Amniotic stem cell (primary cell): ENCODE measurements around the gene CDYL2.
"Not testable (repeated sequence)": the region's sequence is repeated elsewhere in the genome, so short reads cannot be mapped to it uniquely, and the experiment has no call there.

Experiments used
- DNase-seq: peaks from one replicate; lab custom pipeline; 2025; lab: John Stamatoyannopoulos, UW

Gene CDYL2

GRCh38 chr16:80806927-80807340, 2.5 kb upstream of the CDYL2 start:
- no peak for DNase-seq

DNA sequence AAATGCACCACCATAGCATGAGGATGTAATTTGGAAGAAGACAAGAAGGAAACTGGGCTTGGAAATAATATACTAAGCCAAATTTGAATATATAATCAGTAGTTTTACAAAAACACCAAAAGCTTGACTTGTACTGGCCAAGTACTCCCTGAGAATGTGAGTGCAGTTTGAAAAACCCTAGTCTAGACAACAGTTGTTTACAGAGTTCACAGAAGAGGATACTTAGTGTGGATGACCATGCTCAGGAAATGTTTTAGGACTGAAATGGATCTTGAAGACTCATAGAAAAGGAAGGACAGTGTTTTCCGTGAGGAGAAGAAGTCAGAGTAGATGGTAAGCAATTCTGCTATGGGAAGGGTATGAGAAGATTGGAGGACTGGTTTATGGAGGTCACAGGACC, 1.9 kb upstream of the CDYL2 start:
- no peak for DNase-seq

GRCh38 chr16:80804056-80804525, 307 bp downstream of the CDYL2 start:
- DNase-seq, result no peak

- DNase-seq, result no peak
Observed at GRCh38 chr16:80803339-80804055, 901 bp downstream of the CDYL2 start.

DNA sequence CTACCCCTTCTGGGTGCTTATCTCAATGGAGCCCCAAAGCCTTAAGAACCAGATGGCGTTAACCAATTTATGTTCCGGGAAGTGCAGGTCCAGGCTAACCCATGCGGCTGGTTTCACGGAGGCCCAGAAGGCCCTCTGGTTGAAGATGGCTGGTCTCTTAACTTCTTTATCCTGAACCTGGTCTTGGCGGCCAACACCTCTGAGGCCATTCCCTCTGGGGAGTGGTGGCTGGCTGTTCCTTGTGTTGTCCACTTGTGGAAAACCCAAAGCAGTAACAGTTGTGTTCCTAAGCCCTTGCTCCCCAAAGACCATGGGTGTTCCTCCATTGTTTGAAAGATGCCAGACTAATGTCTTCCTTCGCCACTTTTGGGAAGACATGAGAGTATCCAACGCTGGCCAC, 1.5 kb downstream of the CDYL2 start:
- no peak for DNase-seq

DNA sequence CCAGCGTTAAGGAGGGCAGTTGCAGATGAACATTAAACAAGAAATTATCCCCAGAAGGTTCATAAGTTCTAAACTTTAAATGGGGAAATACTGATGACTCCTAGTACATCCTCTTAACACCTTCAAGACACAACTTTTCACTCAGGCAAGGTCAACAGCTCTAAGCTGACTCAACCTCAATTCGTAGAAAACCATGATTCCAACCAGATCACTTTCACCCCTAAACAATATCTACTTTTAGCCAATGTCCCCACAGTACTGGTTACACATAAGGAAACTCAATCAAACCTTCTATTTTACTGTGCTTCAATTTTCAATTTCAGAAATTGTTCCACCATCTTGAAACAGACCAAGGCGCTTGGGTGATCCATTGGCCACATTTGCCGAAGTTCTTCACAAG, 2.3 kb downstream of the CDYL2 start:
- DNase-seq, result no peak

GRCh38 chr16:80794071-80794470, 10.3 kb downstream of the CDYL2 start:
- no peak for DNase-seq

- DNase-seq, result no peak
Observed at GRCh38 chr16:80792031-80792430, 12.4 kb downstream of the CDYL2 start.

DNA sequence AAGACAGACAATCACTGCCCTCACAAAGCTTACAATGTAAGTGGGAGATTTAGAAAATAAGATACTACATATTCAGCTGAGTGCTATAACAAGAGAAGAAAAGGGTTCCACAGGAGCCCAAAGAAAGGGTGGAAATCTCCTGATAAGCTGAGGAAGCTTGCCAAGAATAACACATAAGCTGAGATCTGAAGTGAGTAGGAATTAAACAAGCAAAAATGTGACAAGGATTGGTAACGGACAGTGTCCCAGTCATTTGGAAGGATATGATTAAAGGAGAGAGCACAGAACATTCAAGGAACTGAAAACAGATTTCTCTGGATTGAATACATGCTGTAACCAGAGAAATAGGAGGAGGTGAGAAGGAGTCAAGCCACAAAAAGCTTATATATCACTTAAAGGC, 13.0 kb downstream of the CDYL2 start:
- DNase-seq, result no peak

- no peak for DNase-seq
Observed at GRCh38 chr16:80790751-80791150, 13.6 kb downstream of the CDYL2 start.

DNA sequence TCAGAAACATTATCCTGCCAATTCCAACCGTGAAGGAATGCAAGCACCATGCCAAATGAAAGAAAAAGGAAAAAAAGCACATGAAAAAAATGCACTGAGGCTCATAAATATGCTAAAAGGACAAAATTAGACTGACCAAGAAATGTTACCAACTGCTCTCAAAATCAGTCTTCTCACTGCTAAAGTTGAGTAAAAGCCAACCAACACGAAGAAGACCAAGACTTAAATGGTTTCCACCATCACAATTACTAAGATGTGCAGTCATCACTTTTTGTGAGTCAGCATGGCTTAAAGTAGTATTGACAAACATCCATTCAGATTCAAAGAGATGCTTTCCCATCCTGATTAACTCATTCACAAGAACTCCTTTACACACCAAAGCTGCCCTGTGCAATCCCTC, 16.4 kb downstream of the CDYL2 start:
- no peak for DNase-seq

DNA sequence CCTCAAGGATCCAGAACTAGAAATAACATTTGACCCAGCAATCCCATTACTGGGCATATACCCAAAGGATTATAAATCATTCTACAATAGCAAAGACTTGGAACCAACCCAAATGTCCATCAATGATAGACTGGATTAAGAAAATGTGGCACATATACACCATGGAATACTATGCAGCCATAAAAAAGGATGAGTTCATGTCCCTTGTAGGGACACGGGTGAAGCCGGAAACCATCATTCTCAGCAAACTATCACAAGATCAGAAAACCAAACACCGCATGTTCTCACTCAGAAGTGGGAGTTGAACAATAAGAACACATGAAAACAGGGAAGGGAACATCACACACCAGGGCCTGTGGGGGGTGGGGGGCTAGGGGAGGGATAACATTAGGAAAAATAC, 17.8 kb downstream of the CDYL2 start:
- DNase-seq, result not testable (repeated sequence)

GRCh38 chr16:80784951-80785350, 19.4 kb downstream of the CDYL2 start:
- DNase-seq, result no peak

- no peak for DNase-seq
Observed at GRCh38 chr16:80778703-80779102, 25.7 kb downstream of the CDYL2 start.

DNA sequence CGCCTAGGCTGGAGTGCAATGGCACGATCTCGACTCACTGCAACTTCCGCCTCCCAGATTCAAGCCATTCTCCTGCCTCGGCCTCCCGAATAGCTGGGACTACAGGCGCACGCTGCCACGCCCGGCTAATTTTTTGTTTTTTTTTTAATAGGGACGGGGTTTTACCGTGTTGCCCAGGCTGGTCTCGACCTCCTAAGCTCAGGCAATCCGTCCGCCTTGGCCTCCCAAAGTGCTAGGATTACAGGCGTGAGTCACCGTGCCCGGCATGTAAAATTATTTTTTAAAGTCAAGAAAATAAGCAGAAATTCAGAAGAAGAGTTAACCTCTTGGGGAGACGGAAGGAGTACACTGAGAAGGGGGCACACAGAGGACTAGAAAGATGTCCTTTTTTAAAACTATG, 27.5 kb downstream of the CDYL2 start:
- DNase-seq, result no peak

- DNase-seq, result no peak
Observed at GRCh38 chr16:80775450-80775849, 28.9 kb downstream of the CDYL2 start.

DNA sequence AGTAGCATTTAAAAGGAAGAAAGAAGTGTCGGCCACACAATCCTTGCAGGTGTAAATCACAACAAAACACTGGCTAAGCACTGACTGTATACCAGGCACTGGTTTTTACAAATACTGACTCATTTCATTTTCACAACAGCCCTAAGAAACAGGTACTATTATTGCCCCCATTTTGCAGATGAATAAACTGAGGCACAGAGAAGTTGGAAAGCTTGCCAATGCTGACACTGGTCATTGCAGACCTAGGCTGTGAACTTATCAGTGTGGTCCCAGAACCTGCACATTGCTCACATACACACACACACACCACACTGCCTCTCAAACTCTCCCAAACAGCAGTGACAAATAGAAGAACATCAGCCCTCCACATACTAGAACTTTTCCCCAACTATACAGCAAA, 37.6 kb downstream of the CDYL2 start:
- no peak for DNase-seq

GRCh38 chr16:80759419-80760162, 44.8 kb downstream of the CDYL2 start:
- DNase-seq, result no peak

GRCh38 chr16:80754476-80754875, 49.9 kb downstream of the CDYL2 start:
- no peak for DNase-seq

GRCh38 chr16:80752541-80752940, 51.9 kb downstream of the CDYL2 start:
- no peak for DNase-seq

GRCh38 chr16:80751167-80751566, 53.2 kb downstream of the CDYL2 start:
- no peak for DNase-seq

GRCh38 chr16:80746231-80746630, 58.2 kb downstream of the CDYL2 start:
- no peak for DNase-seq

GRCh38 chr16:80744856-80745255, 59.5 kb downstream of the CDYL2 start:
- DNase-seq, result no peak

DNA sequence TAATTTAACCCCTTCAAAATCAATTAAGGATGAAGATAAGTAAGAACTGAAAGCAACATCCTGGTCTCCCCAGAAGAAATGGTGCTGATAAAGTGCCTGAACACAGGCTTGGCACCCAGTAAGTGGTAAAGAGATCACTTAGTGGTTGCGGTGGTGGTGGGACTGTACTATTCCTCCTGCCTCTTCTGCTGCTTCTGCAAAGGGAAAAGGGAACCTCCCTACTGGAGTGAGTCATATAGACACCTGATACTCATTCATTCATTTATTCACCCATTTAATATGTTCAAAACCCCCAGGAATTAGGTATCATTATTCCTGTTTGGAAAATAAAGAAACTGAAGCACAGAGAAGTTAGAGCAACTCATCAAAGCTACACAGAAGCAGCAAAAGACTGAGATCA, 60.6 kb downstream of the CDYL2 start:
- DNase-seq, result no peak
